ENCODE results near the gene TENT4A. TPM values are rescaled to one million over a fixed set of nuclear protein-coding genes. Genes with fewer than 3 reads are reported as not detected.

The TENT4A gene
- total RNA-seq, 4 donors from 2014 or later, result 17.0 to 21.9 (median 20.1) TPM

GRCh38 chr5:6749026-6749716, 35.9 kb downstream of the TENT4A start:
- Histone ChIP-seq H3K9me3 (no peaks in the 10 kb centered on the region), H3K4me3 (no peak overlapping the region), H3K27me3 (no peaks in the 10 kb centered on the region), H3K27ac (replicated peaks in 1 of 4) (no peak overlapping the region), H3K4me1 (peaks cover 0 to 10% (median 8%) of the 10 kb centered on the region in 4 donors), H3K36me3 (peaks cover 36 to 89% (median 74%) of the 10 kb centered on the region in 4 donors)
- TF ChIP-seq POLR2AphosphoS5 (IDR thresholded peaks at IDR 0.05) (no peak), CTCF (IDR thresholded peaks at IDR 0.05) (no peak), POLR2A (IDR thresholded peaks at IDR 0.05; ENCODE audit: low read depth) (no peak), EP300 (IDR thresholded peaks at IDR 0.05) (no peak)
- intact Hi-C loops (cut with DNase I), result loop anchor here (10.0 kb wide), 1 partner anchor 374 kb away; the partner anchor contains the start of gene MED10
- WGBS, result 93% methylated on average over 14 of the region's 22 CpGs
- DNase-seq (ENCODE audit: extremely low spot score), result no peak

- intact Hi-C loops (cut with DNase I), result no loop called here
- no peak for DNase-seq (ENCODE audit: extremely low spot score)
- TF ChIP-seq POLR2AphosphoS5 (IDR thresholded peaks at IDR 0.05), result no peak
- TF ChIP-seq EP300 (IDR thresholded peaks at IDR 0.05), result no peak
- no peak for TF ChIP-seq POLR2A (IDR thresholded peaks at IDR 0.05; ENCODE audit: low read depth)
- TF ChIP-seq CTCF (IDR thresholded peaks at IDR 0.05), result no peak
- Histone ChIP-seq H3K36me3 (peaks cover 47 to 93% (median 82%) of the 10 kb centered on the region in 4 donors), H3K4me3 (no peak overlapping the region), H3K27ac (replicated peaks in 1 of 4) (no peak overlapping the region), H3K27me3 (no peaks in the 10 kb centered on the region), H3K9me3 (no peaks in the 10 kb centered on the region), H3K4me1 (peaks cover 0 to 7% (median 3%) of the 10 kb centered on the region in 4 donors)
- 86% methylated on average over 23 of the region's 23 CpGs for WGBS
These were observed 37.1 kb downstream of the TENT4A start for GRCh38 chr5:6750142-6750840.

GRCh38 chr5:6750951-6751685, 37.9 kb downstream of the TENT4A start:
- TF ChIP-seq POLR2A (IDR thresholded peaks at IDR 0.05; ENCODE audit: low read depth) (no peak), CTCF (IDR thresholded peaks at IDR 0.05) (no peak), POLR2AphosphoS5 (IDR thresholded peaks at IDR 0.05) (no peak)
- no peaks in the 10 kb centered on the region for H3K4me1 ChIP-seq
- intact Hi-C loops (cut with DNase I), result no loop called here
- H3K9me3 ChIP-seq, result no peaks in the 10 kb centered on the region
- no peak overlapping the region for H3K27ac ChIP-seq (replicated peaks in 1 of 4)
- DNase-seq (ENCODE audit: extremely low spot score), result no peak
- H3K36me3 ChIP-seq, result peaks cover 55 to 98% (median 88%) of the 10 kb centered on the region in 4 donors
- no peak overlapping the region for H3K4me3 ChIP-seq
- H3K27me3 ChIP-seq, result no peaks in the 10 kb centered on the region
- WGBS, result 92% methylated on average over 18 of the region's 18 CpGs

- peaks cover 64 to 99% (median 94%) of the 10 kb centered on the region in 4 donors for H3K36me3 ChIP-seq
- 97% methylated on average over 10 of the region's 12 CpGs for WGBS
- no peaks in the 10 kb centered on the region for H3K4me1 ChIP-seq
- H3K27me3 ChIP-seq, result no peaks in the 10 kb centered on the region
- H3K9me3 ChIP-seq, result no peaks in the 10 kb centered on the region
- intact Hi-C loops (cut with DNase I), result no loop called here
- H3K27ac ChIP-seq (replicated peaks in 1 of 4), result no peak overlapping the region
- TF ChIP-seq EP300 (IDR thresholded peaks at IDR 0.05), result no peak
- TF ChIP-seq POLR2AphosphoS5 (IDR thresholded peaks at IDR 0.05), result no peak
- TF ChIP-seq POLR2A (IDR thresholded peaks at IDR 0.05; ENCODE audit: low read depth), result no peak
- no peak for TF ChIP-seq CTCF (IDR thresholded peaks at IDR 0.05)
- H3K4me3 ChIP-seq, result no peak overlapping the region
- no peak for DNase-seq (ENCODE audit: extremely low spot score)
These were observed 39.0 kb downstream of the TENT4A start for GRCh38 chr5:6752236-6752635.
